ENCODE results near the gene AOPEP. TPM values are rescaled to one million over a fixed set of nuclear protein-coding genes. Genes with fewer than 3 reads are reported as not detected.

The AOPEP gene
- total RNA-seq, 4 donors from 2014 or later, result 126 to 216 (median 136) TPM

- intact Hi-C loops (cut with DNase I), result no loop called here
- Histone ChIP-seq H3K36me3 (no peaks in the 10 kb centered on the region), H3K9me3 (no peaks in the 10 kb centered on the region), H3K4me1 (peaks cover 0 to 12% of the 10 kb centered on the region in 2 donors), H3K4me3 (replicated peaks in 1 of 3) (no peak overlapping the region), H3K27me3 (no peaks in the 10 kb centered on the region), H3K27ac (no peak overlapping the region)
- 86 to 99% methylated on average over 5 of the region's 5 CpGs for WGBS, 2 donors
- TF ChIP-seq, protein P1, sequence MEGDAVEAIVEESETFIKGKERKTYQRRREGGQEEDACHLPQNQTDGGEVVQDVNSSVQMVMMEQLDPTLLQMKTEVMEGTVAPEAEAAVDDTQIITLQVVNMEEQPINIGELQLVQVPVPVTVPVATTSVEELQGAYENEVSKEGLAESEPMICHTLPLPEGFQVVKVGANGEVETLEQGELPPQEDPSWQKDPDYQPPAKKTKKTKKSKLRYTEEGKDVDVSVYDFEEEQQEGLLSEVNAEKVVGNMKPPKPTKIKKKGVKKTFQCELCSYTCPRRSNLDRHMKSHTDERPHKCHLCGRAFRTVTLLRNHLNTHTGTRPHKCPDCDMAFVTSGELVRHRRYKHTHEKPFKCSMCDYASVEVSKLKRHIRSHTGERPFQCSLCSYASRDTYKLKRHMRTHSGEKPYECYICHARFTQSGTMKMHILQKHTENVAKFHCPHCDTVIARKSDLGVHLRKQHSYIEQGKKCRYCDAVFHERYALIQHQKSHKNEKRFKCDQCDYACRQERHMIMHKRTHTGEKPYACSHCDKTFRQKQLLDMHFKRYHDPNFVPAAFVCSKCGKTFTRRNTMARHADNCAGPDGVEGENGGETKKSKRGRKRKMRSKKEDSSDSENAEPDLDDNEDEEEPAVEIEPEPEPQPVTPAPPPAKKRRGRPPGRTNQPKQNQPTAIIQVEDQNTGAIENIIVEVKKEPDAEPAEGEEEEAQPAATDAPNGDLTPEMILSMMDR (IDR thresholded peaks at IDR 0.05), result no peak
- TF ChIP-seq POLR2A (IDR thresholded peaks at IDR 0.05), result no peak
- DNase-seq, result no peak
These were observed 129.4 kb downstream of the AOPEP start for GRCh38 chr9:94855903-94856302.

- no peak for DNase-seq
- H3K36me3 ChIP-seq, result no peaks in the 10 kb centered on the region
- H3K27me3 ChIP-seq, result no peaks in the 10 kb centered on the region
- no peaks in the 10 kb centered on the region for H3K9me3 ChIP-seq
- H3K4me1 ChIP-seq, result no peaks in the 10 kb centered on the region
- TF ChIP-seq, protein P1 (IDR thresholded peaks at IDR 0.05), result no peak
- no peak for TF ChIP-seq POLR2A (IDR thresholded peaks at IDR 0.05)
- H3K4me3 ChIP-seq (replicated peaks in 1 of 3), result no peak overlapping the region
- intact Hi-C loops (cut with DNase I), result no loop called here
- WGBS, 2 donors, result 93 to 94% methylated on average over 8 of the region's 8 CpGs
- H3K27ac ChIP-seq, result no peak overlapping the region
These were observed 131.3 kb downstream of the AOPEP start for GRCh38 chr9:94857791-94858190.

GRCh38 chr9:94859226-94859625, 132.7 kb downstream of the AOPEP start:
- Histone ChIP-seq H3K27me3 (no peaks in the 10 kb centered on the region), H3K4me3 (replicated peaks in 1 of 3) (no peak overlapping the region), H3K27ac (no peak overlapping the region), H3K36me3 (no peaks in the 10 kb centered on the region), H3K9me3 (no peaks in the 10 kb centered on the region), H3K4me1 (no peaks in the 10 kb centered on the region)
- TF ChIP-seq, protein P1 (IDR thresholded peaks at IDR 0.05), result no peak
- WGBS, 2 donors, result 90 to 91% methylated on average over 2 of the region's 2 CpGs
- intact Hi-C loops (cut with DNase I), result no loop called here
- no peak for DNase-seq

DNA sequence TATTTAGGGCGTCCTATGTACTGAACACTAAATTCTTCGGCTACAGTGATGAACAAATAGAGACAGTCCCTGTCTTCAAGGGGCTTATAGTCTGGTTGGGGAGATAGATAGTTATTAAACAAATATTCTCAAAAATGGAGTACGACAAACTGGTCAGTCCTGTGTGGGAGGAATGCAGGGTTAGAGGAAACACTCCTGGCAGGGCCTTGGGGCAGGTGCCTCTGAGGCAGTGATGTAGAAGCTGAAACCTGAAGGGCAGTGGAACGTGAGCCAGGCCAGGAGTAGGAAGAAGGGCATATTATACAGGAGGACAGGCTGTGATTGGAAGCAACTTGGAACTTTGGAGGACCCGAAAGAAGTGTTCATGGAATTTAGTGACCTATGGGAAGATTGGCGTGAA, 133.4 kb downstream of the AOPEP start:
- intact Hi-C loops (cut with DNase I), result no loop called here
- H3K4me1 ChIP-seq, result no peaks in the 10 kb centered on the region
- no peaks in the 10 kb centered on the region for H3K9me3 ChIP-seq
- TF ChIP-seq, protein P1 (IDR thresholded peaks at IDR 0.05), result no peak
- no peak for TF ChIP-seq POLR2A (IDR thresholded peaks at IDR 0.05)
- no peaks in the 10 kb centered on the region for H3K36me3 ChIP-seq
- no peak overlapping the region for H3K27ac ChIP-seq
- no peaks in the 10 kb centered on the region for H3K27me3 ChIP-seq
- WGBS, 2 donors, result 95 to 96% methylated on average over 6 of the region's 6 CpGs
- DNase-seq, result no peak
- H3K4me3 ChIP-seq (replicated peaks in 1 of 3), result no peak overlapping the region

GRCh38 chr9:94860678-94861588, 134.4 kb downstream of the AOPEP start:
- intact Hi-C loops (cut with DNase I), result no loop called here
- Histone ChIP-seq H3K4me1 (peaks cover 0 to 4% of the 10 kb centered on the region in 2 donors), H3K27me3 (no peaks in the 10 kb centered on the region), H3K9me3 (no peaks in the 10 kb centered on the region), H3K27ac (no peak overlapping the region), H3K36me3 (no peaks in the 10 kb centered on the region), H3K4me3 (replicated peaks in 1 of 3) (no peak overlapping the region)
- TF ChIP-seq POLR2A (IDR thresholded peaks at IDR 0.05), result no peak
- TF ChIP-seq, protein P1 (IDR thresholded peaks at IDR 0.05), result no peak
- no peak for DNase-seq
- WGBS, 2 donors, result 87 to 93% methylated on average over 10 of the region's 10 CpGs

Data from thyroid gland (tissue), 4 donors.